Tibial nerve (tissue), 4 donors: ENCODE results near the gene ADGRG3. TPM values are rescaled to one million over a fixed set of nuclear protein-coding genes. Genes with fewer than 3 reads are reported as not detected.

Source experiments
- DNase-seq, 2 donors: peaks; one replicate each; pipeline ENCODE4 v3.0.0-alpha.2; 2019; ENCODE audit warnings: low spot score in 2 of 2
- H3K27ac ChIP-seq, 4 donors: fragments of 200-600 bp; sonication (generic) in 3 of 4; one replicate each; pipeline ENCODE4 v1.5.1; 2017 to 2019; ENCODE audit warnings: mild to moderate bottlenecking in 1 of 4
- H3K27me3 ChIP-seq, 2 donors: fragments of 200-600 bp; sonication (generic) in 1 of 2; one replicate each; pipeline versions ENCODE4 v1.5.1 to v1.6.0; 2017 to 2019
- H3K36me3 ChIP-seq, 3 donors: fragments of 200-600 bp; sonication (generic); one replicate each; pipeline ENCODE4 v1.5.1; 2018 to 2019
- H3K4me1 ChIP-seq, 4 donors: fragments of 200-600 bp; sonication (generic) in 3 of 4; one replicate each; pipeline ENCODE4 v1.5.1; 2017 to 2019
- H3K4me3 ChIP-seq, 4 donors: fragments of 200-600 bp; sonication (generic) in 3 of 4; one replicate each; pipeline ENCODE4 v1.5.1; 2017 to 2019; ENCODE audit warnings: mild to moderate bottlenecking in 1 of 4, moderate library complexity in 1 of 4
- H3K9me3 ChIP-seq, 4 donors: fragments of 200-600 bp; sonication (generic) in 3 of 4; one replicate each; pipeline ENCODE4 v1.5.1; 2017 to 2019
- EP300 ChIP-seq, 2 donors: sonication (generic); formaldehyde crosslinking; IDR thresholded peaks; one replicate each; pipeline ENCODE4 v1.6.1; 2017; ENCODE audit warnings: antibody characterized with exemption in 2 of 2, mild to moderate bottlenecking in 1 of 2
- POLR2A ChIP-seq, 2 donors: fragments of 450-650 bp; IDR thresholded peaks; one replicate each; pipeline ENCODE4 v1.6.1; 2017; ENCODE audit warnings: antibody characterized with exemption in 2 of 2, mild to moderate bottlenecking in 2 of 2, moderate library complexity in 2 of 2
- WGBS, 2 donors: methylation state at CpG; one replicate each; pipeline ENCODE4 v1.1.5; 2018; 5-methylcytosine and 5-hydroxymethylcytosine counted together
- total RNA-seq, 4 donors: library from RNA; depleted of rRNA; stranded (reverse); fragments of >200 nt; gene quantifications; one replicate each; pipeline ENCODE4 v1.1.0, GENCODE V29; 2016
- TF ChIP-seq, protein P1 (sequence below), 5 experiments: fragments of 200-600 bp in 3 of 5; fragments of 450-650 bp in 2 of 5; sonication (generic) in 3 of 5; IDR thresholded peaks; one replicate each; pipeline ENCODE4 v1.5.1; 2016 to 2019; ENCODE audit warnings: antibody characterized with exemption in 5 of 5, mild to moderate bottlenecking in 3 of 5, moderate library complexity in 2 of 5

ADGRG3 gene
- total RNA-seq, 4 donors from 2014 or later: 0.21 to 1.8 (median 0.90) TPM; not detected in 1

DNA sequence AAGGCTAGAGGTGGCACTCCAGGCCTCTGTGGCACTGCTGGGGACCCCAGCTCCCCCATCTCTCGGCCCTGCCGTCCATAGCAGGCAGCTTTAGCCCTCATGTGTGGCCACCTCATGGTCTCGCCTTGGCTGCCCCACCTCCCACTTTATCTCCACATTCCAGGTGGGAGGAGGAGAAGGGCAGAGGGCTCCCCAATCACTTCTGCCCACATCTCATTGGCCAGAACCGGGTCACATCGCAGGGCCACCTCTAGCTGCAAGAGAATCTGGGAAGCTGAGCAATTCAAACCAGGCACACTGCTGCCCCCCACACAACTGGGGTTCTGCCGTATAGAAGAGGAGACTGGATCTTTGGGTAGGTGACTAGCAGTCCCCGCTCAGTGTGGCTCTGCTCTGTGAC is 28.1 kb downstream of the ADGRG3 start:
- no peak overlapping the region for H3K4me3 ChIP-seq
- DNase-seq: no peak
- no peaks in the 10 kb centered on the region for H3K36me3 ChIP-seq
- no peaks in the 10 kb centered on the region for H3K27me3 ChIP-seq
- TF ChIP-seq POLR2A (IDR thresholded peaks at IDR 0.05) (no peak), EP300 (IDR thresholded peaks at IDR 0.05) (no peak)
- TF ChIP-seq, protein P1, sequence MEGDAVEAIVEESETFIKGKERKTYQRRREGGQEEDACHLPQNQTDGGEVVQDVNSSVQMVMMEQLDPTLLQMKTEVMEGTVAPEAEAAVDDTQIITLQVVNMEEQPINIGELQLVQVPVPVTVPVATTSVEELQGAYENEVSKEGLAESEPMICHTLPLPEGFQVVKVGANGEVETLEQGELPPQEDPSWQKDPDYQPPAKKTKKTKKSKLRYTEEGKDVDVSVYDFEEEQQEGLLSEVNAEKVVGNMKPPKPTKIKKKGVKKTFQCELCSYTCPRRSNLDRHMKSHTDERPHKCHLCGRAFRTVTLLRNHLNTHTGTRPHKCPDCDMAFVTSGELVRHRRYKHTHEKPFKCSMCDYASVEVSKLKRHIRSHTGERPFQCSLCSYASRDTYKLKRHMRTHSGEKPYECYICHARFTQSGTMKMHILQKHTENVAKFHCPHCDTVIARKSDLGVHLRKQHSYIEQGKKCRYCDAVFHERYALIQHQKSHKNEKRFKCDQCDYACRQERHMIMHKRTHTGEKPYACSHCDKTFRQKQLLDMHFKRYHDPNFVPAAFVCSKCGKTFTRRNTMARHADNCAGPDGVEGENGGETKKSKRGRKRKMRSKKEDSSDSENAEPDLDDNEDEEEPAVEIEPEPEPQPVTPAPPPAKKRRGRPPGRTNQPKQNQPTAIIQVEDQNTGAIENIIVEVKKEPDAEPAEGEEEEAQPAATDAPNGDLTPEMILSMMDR (IDR thresholded peaks at IDR 0.05): no peak
- H3K27ac ChIP-seq: no peak overlapping the region
- H3K4me1 ChIP-seq: peaks cover 0 to 5% (median 0%) of the 10 kb centered on the region in 4 donors
- WGBS, 2 donors: 82 to 83% methylated on average over 7 of the region's 7 CpGs
- H3K9me3 ChIP-seq: no peaks in the 10 kb centered on the region

DNA sequence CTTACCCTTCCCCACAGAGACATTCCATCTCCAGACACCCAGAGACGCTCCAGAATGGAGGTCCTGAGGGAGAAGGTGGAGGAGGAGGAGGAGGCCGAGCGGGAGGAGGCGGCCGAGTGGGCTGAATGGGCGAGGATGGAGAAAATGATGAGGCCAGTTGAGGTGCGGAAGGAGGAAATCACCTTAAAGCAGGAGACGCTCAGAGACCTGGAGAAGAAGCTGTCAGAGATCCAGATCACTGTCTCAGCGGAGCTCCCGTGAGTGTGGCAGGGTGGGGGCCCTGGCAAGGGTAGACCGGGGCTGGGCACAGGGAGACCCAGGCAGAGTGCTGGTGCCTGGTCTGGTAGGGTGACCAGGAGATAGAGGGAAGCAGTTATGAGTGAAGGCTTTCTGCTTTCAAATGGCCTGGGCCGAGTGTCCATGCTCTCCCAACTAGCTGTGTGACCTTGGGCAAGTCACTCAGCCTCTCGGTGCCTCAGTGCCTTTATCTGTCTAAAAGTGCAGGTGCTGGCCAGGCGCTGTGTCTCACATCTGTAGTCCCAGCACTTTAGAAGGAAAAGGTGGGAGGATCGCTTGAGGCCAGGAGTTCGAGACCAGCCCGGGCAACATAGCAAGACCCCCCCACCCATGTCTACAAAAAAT is 29.9 kb downstream of the ADGRG3 start:
- TF ChIP-seq EP300 (IDR thresholded peaks at IDR 0.05): no peak
- no peak for TF ChIP-seq POLR2A (IDR thresholded peaks at IDR 0.05)
- TF ChIP-seq, protein P1 (IDR thresholded peaks at IDR 0.05): no peak
- no peak overlapping the region for H3K4me3 ChIP-seq
- H3K4me1 ChIP-seq: peaks cover 0 to 5% (median 0%) of the 10 kb centered on the region in 4 donors
- no peaks in the 10 kb centered on the region for H3K9me3 ChIP-seq
- DNase-seq: no peak
- WGBS, 2 donors: 85 to 89% methylated on average over 17 of the region's 17 CpGs
- no peaks in the 10 kb centered on the region for H3K27me3 ChIP-seq
- no peaks in the 10 kb centered on the region for H3K36me3 ChIP-seq
- no peak overlapping the region for H3K27ac ChIP-seq

DNA sequence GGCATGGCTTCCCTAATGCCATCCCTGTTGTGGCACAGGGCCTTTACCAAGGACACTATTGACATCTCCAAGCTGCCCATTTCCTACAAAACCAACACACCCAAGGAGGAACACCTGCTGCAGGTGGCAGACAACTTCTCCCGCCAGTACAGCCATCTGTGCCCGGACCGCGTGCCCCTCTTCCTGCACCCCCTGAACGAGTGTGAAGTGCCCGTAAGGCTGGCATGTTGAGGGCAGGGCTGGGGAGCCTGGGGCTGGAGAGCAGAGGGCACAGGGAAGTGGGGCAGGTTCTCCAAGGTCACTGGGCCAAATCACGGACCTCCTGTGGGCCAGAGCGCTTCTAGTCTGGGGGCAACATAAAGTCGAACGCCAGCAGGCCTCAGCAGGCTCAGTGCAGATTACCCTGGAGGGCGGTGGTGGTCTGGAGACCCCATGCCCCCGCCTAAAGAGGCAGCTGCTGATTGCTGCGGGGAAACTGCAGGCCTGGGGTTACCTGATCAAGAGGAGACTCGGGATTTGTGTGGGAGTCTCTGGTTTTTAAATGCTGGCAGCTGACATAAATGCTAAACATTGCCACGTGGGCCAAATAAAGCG is 30.8 kb downstream of the ADGRG3 start:
- Histone ChIP-seq H3K4me3 (no peak overlapping the region), H3K27me3 (no peaks in the 10 kb centered on the region), H3K4me1 (peaks cover 0 to 5% (median 0%) of the 10 kb centered on the region in 4 donors), H3K36me3 (no peaks in the 10 kb centered on the region), H3K27ac (no peak overlapping the region), H3K9me3 (no peaks in the 10 kb centered on the region)
- no peak for DNase-seq
- TF ChIP-seq POLR2A (IDR thresholded peaks at IDR 0.05) (no peak), EP300 (IDR thresholded peaks at IDR 0.05) (no peak)
- TF ChIP-seq, protein P1 (IDR thresholded peaks at IDR 0.05): no peak
- WGBS, 2 donors: 80 to 85% methylated on average over 14 to 16 of the region's 16 CpGs

DNA sequence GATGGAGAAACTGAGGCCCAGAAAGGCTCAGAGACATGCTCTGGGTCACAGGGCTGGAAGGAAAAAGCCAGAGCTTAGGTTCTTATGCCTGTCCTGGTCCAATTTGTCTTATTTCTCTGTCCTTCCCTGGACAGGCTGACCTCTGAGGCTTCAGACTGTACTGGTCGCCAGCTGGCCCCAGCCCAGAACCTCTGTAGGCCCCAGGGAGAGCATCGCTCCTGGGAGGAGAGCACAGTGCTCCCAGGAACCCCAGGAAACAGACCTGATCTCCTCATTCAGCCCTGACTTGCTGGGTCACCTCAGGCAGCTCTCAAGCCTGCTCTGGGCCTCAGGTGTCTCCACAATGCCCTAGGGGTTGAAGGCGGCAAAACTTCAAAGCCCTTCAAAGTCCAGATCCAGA is 31.4 kb downstream of the ADGRG3 start:
- Histone ChIP-seq H3K27me3 (no peaks in the 10 kb centered on the region), H3K9me3 (no peaks in the 10 kb centered on the region), H3K4me3 (no peak overlapping the region), H3K27ac (no peak overlapping the region), H3K4me1 (peaks cover 0 to 3% (median 0%) of the 10 kb centered on the region in 4 donors), H3K36me3 (no peaks in the 10 kb centered on the region)
- no peak for DNase-seq
- TF ChIP-seq, protein P1 (IDR thresholded peaks at IDR 0.05): no peak
- WGBS, 2 donors: 89% methylated on average over 3 of the region's 3 CpGs

DNA sequence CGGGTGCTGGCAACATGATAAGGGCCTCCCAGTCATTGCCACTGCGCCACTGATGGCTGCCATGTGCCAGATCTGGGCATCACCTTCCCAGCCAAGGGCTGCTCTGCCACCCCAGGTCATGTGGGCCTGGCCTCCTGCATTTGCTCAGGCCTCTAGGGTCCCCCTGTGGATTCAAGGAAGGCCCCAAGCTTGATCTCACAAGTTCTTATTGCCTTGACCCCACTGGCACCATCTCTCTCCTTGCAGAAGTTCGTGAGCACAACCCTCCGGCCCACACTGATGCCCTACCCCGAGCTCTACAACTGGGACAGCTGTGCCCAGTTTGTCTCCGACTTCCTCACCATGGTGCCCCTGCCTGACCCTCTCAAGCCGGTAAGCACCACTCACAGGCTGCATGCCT is 31.8 kb downstream of the ADGRG3 start:
- H3K27ac ChIP-seq: no peak overlapping the region
- H3K27me3 ChIP-seq: no peaks in the 10 kb centered on the region
- WGBS, 2 donors: 86 to 99% methylated on average over 7 of the region's 7 CpGs
- H3K9me3 ChIP-seq: no peaks in the 10 kb centered on the region
- H3K4me3 ChIP-seq: no peak overlapping the region
- no peak for TF ChIP-seq POLR2A (IDR thresholded peaks at IDR 0.05)
- TF ChIP-seq, protein P1 (IDR thresholded peaks at IDR 0.05): no peak
- TF ChIP-seq EP300 (IDR thresholded peaks at IDR 0.05): no peak
- H3K36me3 ChIP-seq: no peaks in the 10 kb centered on the region
- no peaks in the 10 kb centered on the region for H3K4me1 ChIP-seq
- no peak for DNase-seq
